Fibroblast of skin of left quadriceps (primary cell): ENCODE data around the gene TOMM7.
"Not testable (repeated sequence)": the region's sequence is repeated elsewhere in the genome, so short reads cannot be mapped to it uniquely, and the experiment has no call there.

Source experiments
- DNase-seq, 2 experiments: peaks; one replicate each; pipeline ENCODE4 v3.0.0-alpha.2; 2013; ENCODE audit warnings: low read depth in 2 of 2

Gene TOMM7

GRCh38 chr7:22784346-22784745 is 38.3 kb downstream of the TOMM7 start:
- no peak for DNase-seq

- no peak for DNase-seq
Measured at GRCh38 chr7:22783421-22783820, 39.2 kb downstream of the TOMM7 start.

GRCh38 chr7:22782616-22783232 is 39.9 kb downstream of the TOMM7 start:
- peak; percentile 7 to 17 for DNase-seq

- peak; percentile 75 to 78 for DNase-seq
Measured at GRCh38 chr7:22781230-22781711, 41.4 kb downstream of the TOMM7 start.

DNA sequence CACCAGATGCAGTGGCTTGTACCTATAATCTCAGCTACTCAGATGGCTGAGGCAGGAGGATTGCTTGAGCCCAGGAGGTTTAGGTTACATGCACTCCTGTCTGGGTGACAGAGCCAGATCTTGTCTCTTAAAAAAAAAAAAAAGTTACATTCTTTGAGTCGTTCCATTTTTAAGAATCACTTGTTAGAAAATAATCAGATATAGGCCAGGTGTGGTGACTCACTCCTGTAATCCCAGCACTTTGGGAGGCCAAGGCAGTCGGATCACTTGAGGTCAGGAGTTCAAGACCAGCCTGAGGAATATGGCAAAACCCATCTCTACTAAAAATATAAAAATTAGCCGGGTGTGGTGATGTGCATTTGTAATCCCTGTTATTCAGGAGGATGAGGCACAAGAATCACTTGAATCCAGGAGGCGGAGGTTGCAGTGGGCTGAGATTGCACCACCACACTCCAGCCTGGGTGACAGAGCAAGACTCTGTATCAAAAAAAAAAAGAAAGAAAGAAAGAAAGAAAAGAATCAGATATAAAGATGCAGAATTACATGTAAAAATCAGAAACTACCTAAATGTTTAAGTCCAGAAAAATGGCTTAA is 42.8 kb downstream of the TOMM7 start:
- not testable (repeated sequence) for DNase-seq

DNA sequence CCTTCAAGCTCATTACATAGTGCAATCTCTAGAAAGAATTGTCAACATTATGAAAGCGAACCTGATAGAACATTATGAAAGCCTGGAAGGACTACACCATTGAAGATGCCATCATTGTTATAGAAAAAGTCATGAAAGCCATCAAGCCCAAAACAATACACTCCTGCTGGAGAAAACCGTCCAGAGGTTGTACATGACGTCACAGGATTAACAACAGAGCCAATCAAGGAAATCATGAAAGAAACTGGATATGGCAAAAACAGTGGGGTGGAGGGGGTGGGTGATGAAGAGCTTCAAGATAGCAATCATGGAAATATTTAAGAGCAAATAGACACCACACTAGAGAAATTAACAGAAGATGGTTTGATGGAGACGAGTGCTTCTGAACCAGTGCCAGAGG is 45.7 kb downstream of the TOMM7 start:
- no peak for DNase-seq

GRCh38 chr7:22772885-22773284 is 49.8 kb downstream of the TOMM7 start:
- no peak for DNase-seq

- no peak for DNase-seq
Measured at GRCh38 chr7:22771872-22772228, 50.8 kb downstream of the TOMM7 start.

- DNase-seq: peak; percentile 15 to 16
Measured at GRCh38 chr7:22771194-22771871, 51.3 kb downstream of the TOMM7 start.

- DNase-seq: no peak
Measured at GRCh38 chr7:22765609-22766008, 57.0 kb downstream of the TOMM7 start.
